Glutamatergic neuron (in vitro differentiated cells): Measurements from ENCODE around the gene SH3PXD2A. TPM values are rescaled to one million over a fixed set of nuclear protein-coding genes. Genes with fewer than 3 reads are reported as not detected.

Source experiments
- DNase-seq: peaks from one replicate; pipeline ENCODE4 v3.0.0; 2022
- H3K27ac Mint-ChIP-seq: one replicate; pipeline ENCODE4 v1.8.0; 2020; ENCODE audit warnings: mild to moderate bottlenecking, mixed read lengths, inconsistent platforms; ENCODE audit not compliant: unreplicated experiment
- H3K27me3 Mint-ChIP-seq: one replicate; pipeline ENCODE4 v1.8.0; 2020; ENCODE audit warnings: mild to moderate bottlenecking, moderate library complexity, mixed read lengths, inconsistent platforms; ENCODE audit not compliant: unreplicated experiment
- H3K36me3 Mint-ChIP-seq: one replicate; pipeline ENCODE4 v1.8.0; 2020; ENCODE audit warnings: mild to moderate bottlenecking, mixed read lengths, inconsistent platforms; ENCODE audit not compliant: unreplicated experiment
- H3K4me1 Mint-ChIP-seq: one replicate; pipeline ENCODE4 v1.8.0; 2020; ENCODE audit warnings: mild to moderate bottlenecking, low read depth, mixed read lengths, inconsistent platforms; ENCODE audit not compliant: unreplicated experiment
- H3K4me3 Mint-ChIP-seq: one replicate; pipeline ENCODE4 v1.8.0; 2020; ENCODE audit warnings: mild to moderate bottlenecking, mixed read lengths, inconsistent platforms; ENCODE audit not compliant: unreplicated experiment
- H3K9me3 Mint-ChIP-seq: one replicate; pipeline ENCODE4 v1.8.0; 2020; ENCODE audit warnings: mild to moderate bottlenecking, moderate library complexity, mixed read lengths, inconsistent platforms; ENCODE audit not compliant: unreplicated experiment
- total RNA-seq: library from RNA; stranded (reverse); fragmentation: NEBNext Ultra II Directional; extraction: Animal tissue kit (Norgen Biotek cat#: 25700); gene quantifications from one replicate; pipeline ENCODE4 v1.2.1, GENCODE V29; 2021; ENCODE audit not compliant: unreplicated experiment
- TF ChIP-seq, protein P1 (sequence below): fragments of 200-600 bp; sonication (generic); IDR thresholded peaks from one replicate; pipeline ENCODE4 v1.5.0; 2021; ENCODE audit not compliant: partially characterized antibody, unreplicated experiment

The SH3PXD2A gene
- total RNA-seq, 1 donor from 2014 or later: 16.7 TPM

DNA sequence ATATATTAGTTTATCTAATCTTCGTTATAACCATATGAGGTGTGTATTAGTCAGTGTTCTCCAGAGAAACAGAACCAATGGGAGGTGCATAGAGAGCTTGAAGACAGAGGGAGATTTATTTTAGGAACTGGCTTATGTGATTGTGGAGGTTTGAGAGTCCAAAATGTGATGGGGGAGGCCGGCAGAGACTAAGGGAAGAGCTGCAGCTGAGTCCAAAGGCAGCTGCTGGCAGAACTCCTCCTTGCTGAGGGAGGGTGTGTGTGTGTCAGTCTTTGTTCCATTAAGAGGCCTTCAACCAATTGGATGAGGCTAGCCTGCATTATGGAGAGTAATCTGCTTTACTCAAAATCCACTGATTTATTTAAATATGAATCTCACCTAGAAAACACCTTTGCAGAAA is 165.1 kb downstream of the SH3PXD2A start:
- H3K9me3 Mint-ChIP-seq: peaks cover 8% of the 10 kb centered on the region
- peaks cover 12% of the 10 kb centered on the region for H3K4me1 Mint-ChIP-seq
- no peak for DNase-seq
- peaks cover 17% of the 10 kb centered on the region for H3K27me3 Mint-ChIP-seq
- no peaks in the 10 kb centered on the region for H3K36me3 Mint-ChIP-seq
- H3K4me3 Mint-ChIP-seq: no peak overlapping the region
- H3K27ac Mint-ChIP-seq: no peak overlapping the region
- TF ChIP-seq, protein P1, sequence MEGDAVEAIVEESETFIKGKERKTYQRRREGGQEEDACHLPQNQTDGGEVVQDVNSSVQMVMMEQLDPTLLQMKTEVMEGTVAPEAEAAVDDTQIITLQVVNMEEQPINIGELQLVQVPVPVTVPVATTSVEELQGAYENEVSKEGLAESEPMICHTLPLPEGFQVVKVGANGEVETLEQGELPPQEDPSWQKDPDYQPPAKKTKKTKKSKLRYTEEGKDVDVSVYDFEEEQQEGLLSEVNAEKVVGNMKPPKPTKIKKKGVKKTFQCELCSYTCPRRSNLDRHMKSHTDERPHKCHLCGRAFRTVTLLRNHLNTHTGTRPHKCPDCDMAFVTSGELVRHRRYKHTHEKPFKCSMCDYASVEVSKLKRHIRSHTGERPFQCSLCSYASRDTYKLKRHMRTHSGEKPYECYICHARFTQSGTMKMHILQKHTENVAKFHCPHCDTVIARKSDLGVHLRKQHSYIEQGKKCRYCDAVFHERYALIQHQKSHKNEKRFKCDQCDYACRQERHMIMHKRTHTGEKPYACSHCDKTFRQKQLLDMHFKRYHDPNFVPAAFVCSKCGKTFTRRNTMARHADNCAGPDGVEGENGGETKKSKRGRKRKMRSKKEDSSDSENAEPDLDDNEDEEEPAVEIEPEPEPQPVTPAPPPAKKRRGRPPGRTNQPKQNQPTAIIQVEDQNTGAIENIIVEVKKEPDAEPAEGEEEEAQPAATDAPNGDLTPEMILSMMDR: no peak

DNA sequence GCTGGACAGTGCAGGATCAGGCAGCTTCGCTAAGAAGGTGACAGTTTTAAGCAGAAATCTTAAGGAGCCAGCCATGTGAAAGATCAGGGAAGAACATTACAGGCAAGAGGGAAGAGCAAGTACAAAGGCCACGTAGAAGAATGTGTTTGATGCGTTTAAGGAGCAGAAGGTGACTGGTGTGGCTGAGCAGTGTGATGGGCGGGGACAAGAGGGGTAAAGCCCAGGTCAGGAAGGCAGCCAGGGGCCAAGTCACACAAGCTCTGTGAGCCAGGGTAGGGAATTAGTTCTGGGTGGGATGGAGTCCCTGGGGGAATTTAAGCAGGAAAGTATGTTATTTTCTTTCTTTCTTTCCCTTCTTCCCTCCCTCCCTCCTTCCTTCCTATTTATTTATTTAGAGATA is 166.9 kb downstream of the SH3PXD2A start:
- DNase-seq: no peak
- H3K4me3 Mint-ChIP-seq: no peak overlapping the region
- H3K27ac Mint-ChIP-seq: no peak overlapping the region
- H3K9me3 Mint-ChIP-seq: peaks cover 7% of the 10 kb centered on the region
- TF ChIP-seq, protein P1: no peak
- H3K27me3 Mint-ChIP-seq: peaks cover 14% of the 10 kb centered on the region
- peaks cover 12% of the 10 kb centered on the region for H3K4me1 Mint-ChIP-seq
- H3K36me3 Mint-ChIP-seq: no peaks in the 10 kb centered on the region

DNA sequence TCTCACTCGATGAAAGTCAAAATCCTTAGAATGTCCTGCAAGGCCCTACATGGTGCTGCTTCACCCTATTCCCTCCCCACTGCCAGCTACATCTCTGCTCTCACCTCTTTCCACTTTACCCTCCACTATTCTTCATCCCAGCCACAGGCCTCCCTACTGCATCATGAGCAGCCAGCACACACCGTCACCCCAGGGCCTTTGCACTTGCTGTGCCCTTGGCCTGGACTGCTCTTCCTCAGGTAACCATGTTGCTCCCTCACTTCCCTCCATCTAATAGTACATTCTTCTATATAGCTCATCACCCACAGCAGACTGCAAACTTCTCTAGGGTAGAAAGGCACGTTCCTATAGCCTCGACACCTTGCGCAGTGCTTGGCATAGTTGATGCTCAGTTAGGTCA is 167.7 kb downstream of the SH3PXD2A start:
- TF ChIP-seq, protein P1: no peak
- peaks cover 12% of the 10 kb centered on the region for H3K4me1 Mint-ChIP-seq
- no peak overlapping the region for H3K27ac Mint-ChIP-seq
- peaks cover 5% of the 10 kb centered on the region for H3K9me3 Mint-ChIP-seq
- no peak for DNase-seq
- no peak overlapping the region for H3K4me3 Mint-ChIP-seq
- peaks cover 12% of the 10 kb centered on the region for H3K27me3 Mint-ChIP-seq
- no peaks in the 10 kb centered on the region for H3K36me3 Mint-ChIP-seq

DNA sequence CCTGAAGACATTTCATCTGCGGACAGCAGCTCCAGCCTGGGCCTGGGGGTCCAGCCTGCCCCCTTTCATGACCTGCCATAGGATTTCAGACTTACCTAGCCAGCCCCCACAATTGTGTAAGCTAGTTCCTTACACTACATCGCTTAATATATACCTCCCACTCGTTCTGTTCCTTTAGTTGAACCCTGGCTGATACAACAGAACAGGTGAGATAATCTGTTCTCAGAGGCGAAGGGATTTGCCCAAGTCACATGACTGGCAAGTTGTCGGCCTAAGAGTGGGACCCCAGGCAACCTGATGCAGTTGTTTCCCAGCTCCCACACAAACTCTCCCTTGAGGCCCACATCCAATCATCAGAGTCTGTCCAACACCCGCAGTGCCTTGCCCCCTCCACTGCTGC is 168.2 kb downstream of the SH3PXD2A start:
- Mint-ChIP-seq H3K27ac (no peak overlapping the region), H3K9me3 (peaks cover 5% of the 10 kb centered on the region), H3K27me3 (peaks cover 12% of the 10 kb centered on the region), H3K36me3 (no peaks in the 10 kb centered on the region), H3K4me3 (no peak overlapping the region), H3K4me1 (peaks cover 12% of the 10 kb centered on the region)
- TF ChIP-seq, protein P1: no peak
- DNase-seq: no peak

DNA sequence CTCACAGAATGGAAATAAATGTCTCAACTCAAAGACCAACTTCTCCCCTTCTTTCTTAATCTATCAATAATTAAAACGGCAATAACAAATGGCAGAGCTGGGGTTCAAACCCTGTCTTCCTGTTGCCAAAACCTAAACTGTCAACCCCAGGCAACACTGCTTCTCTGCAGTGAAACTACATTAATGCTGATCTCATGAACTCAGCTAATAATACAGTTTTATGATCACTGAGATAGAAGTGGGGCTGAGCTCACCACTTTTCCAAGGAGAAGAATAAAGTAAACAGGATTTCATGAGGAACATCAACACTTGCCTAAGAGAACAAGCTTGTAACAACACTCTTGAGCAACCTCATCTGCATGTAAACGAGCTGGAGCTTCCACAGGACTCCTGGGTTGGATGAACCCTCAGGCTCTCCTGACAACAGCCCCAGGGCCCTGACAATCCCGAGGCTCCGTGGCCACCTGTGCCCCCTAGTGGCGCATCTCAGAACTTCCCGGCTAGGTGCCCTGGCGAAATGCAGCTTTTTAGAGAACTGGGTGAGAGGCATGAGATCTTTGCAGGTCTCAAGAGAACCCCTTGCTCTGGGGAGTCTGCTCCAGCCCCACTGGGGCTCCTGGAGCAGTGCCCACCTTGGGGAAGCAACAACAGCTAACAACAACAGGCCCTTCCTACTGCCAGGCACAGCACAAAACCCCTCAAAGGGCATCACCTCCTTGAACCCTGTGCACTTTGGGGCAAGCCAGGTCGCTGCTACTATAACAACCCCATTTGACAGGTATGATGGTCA is 169.3 kb downstream of the SH3PXD2A start:
- Mint-ChIP-seq H3K9me3 (peaks cover 5% of the 10 kb centered on the region), H3K27ac (peak overlapping the region; percentile 17), H3K4me3 (no peak overlapping the region), H3K27me3 (peaks cover 6% of the 10 kb centered on the region), H3K4me1 (peaks cover 5% of the 10 kb centered on the region), H3K36me3 (no peaks in the 10 kb centered on the region)
- DNase-seq: peak; percentile 87
- TF ChIP-seq, protein P1: peak; percentile 98
